ENCODE measurements around the gene MN1.

- no peak for TF ChIP-seq CTCF (IDR thresholded peaks at IDR 0.05)
- TF ChIP-seq POLR2A (IDR thresholded peaks at IDR 0.05), result no peak
These were observed 33.9 kb upstream of the MN1 start for GRCh38 chr22:27835446-27835845.

All from uterus (tissue), 2 donors.